ENCODE measurements around the gene RESP18.

Gene RESP18

GRCh38 chr2:219354582-219354981 lies 22.0 kb upstream of the RESP18 start:
- TF ChIP-seq, protein P1, sequence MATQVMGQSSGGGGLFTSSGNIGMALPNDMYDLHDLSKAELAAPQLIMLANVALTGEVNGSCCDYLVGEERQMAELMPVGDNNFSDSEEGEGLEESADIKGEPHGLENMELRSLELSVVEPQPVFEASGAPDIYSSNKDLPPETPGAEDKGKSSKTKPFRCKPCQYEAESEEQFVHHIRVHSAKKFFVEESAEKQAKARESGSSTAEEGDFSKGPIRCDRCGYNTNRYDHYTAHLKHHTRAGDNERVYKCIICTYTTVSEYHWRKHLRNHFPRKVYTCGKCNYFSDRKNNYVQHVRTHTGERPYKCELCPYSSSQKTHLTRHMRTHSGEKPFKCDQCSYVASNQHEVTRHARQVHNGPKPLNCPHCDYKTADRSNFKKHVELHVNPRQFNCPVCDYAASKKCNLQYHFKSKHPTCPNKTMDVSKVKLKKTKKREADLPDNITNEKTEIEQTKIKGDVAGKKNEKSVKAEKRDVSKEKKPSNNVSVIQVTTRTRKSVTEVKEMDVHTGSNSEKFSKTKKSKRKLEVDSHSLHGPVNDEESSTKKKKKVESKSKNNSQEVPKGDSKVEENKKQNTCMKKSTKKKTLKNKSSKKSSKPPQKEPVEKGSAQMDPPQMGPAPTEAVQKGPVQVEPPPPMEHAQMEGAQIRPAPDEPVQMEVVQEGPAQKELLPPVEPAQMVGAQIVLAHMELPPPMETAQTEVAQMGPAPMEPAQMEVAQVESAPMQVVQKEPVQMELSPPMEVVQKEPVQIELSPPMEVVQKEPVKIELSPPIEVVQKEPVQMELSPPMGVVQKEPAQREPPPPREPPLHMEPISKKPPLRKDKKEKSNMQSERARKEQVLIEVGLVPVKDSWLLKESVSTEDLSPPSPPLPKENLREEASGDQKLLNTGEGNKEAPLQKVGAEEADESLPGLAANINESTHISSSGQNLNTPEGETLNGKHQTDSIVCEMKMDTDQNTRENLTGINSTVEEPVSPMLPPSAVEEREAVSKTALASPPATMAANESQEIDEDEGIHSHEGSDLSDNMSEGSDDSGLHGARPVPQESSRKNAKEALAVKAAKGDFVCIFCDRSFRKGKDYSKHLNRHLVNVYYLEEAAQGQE (IDR thresholded peaks at IDR 0.05; ENCODE audit: insufficient read depth in 1 of 2, low read depth in 2 of 2, low read length in 2 of 2): no peak
- TF ChIP-seq SIN3A (IDR thresholded peaks at IDR 0.05; ENCODE audit: borderline replicate concordance, insufficient read depth, low read length) (no peak), POLR2AphosphoS5 (IDR thresholded peaks at IDR 0.05; ENCODE audit: low read depth, low read length) (no peak), FOXP2 (optimal IDR thresholded peaks at IDR 0.05; ENCODE audit: borderline replicate concordance, extremely low read depth, extremely low read length, insufficient read depth) (no peak), TAF1 (IDR thresholded peaks at IDR 0.05; ENCODE audit: borderline replicate concordance, insufficient read depth, low read length) (no peak)

GRCh38 chr2:219353129-219353528 lies 20.6 kb upstream of the RESP18 start:
- TF ChIP-seq SIN3A (IDR thresholded peaks at IDR 0.05; ENCODE audit: borderline replicate concordance, insufficient read depth, low read length) (no peak), POLR2AphosphoS5 (IDR thresholded peaks at IDR 0.05; ENCODE audit: low read depth, low read length) (no peak)
- TF ChIP-seq, protein P1 (IDR thresholded peaks at IDR 0.05; ENCODE audit: insufficient read depth in 1 of 2, low read depth in 2 of 2, low read length in 2 of 2): no peak

GRCh38 chr2:219352448-219353023 lies 20.0 kb upstream of the RESP18 start:
- TF ChIP-seq SIN3A (IDR thresholded peaks at IDR 0.05; ENCODE audit: borderline replicate concordance, insufficient read depth, low read length) (no peak), FOXP2 (optimal IDR thresholded peaks at IDR 0.05; ENCODE audit: borderline replicate concordance, extremely low read depth, extremely low read length, insufficient read depth) (no peak)
- TF ChIP-seq, protein P1 (IDR thresholded peaks at IDR 0.05; ENCODE audit: insufficient read depth in 1 of 2, low read depth in 2 of 2, low read length in 2 of 2): no peak

DNA sequence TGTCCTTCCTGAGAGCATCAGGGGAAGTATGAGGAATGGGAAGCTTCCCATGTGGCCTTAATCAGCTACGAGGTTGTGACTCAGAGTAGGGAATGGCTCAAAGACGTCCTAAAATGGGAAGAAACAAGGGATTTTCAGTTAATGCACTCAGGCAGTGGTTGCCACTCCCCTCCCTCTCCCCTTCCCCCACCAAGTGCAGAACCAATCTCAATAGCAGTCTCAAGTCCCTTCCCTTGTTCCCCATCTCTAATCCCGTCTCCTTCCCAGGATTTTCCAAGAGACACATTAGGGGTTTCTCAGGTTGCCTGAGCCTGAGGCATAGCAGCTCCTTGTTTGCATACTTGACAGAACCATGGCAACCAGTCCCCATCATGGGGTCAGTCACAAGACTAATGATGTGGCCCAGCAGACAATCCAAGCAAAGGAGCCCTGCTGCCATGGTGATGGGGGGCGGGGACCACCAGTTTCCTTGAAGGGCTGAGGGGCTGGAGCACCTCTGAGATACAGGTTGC lies 18.2 kb upstream of the RESP18 start:
- TF ChIP-seq TAF1 (IDR thresholded peaks at IDR 0.05; ENCODE audit: borderline replicate concordance, insufficient read depth, low read length): no peak

GRCh38 chr2:219350215-219350614 lies 17.7 kb upstream of the RESP18 start:
- TF ChIP-seq SIN3A (IDR thresholded peaks at IDR 0.05; ENCODE audit: borderline replicate concordance, insufficient read depth, low read length) (no peak), FOXP2 (optimal IDR thresholded peaks at IDR 0.05; ENCODE audit: borderline replicate concordance, extremely low read depth, extremely low read length, insufficient read depth) (no peak), TAF1 (IDR thresholded peaks at IDR 0.05; ENCODE audit: borderline replicate concordance, insufficient read depth, low read length) (no peak), POLR2AphosphoS5 (IDR thresholded peaks at IDR 0.05; ENCODE audit: low read depth, low read length) (no peak)
- TF ChIP-seq, protein P1 (IDR thresholded peaks at IDR 0.05; ENCODE audit: insufficient read depth in 1 of 2, low read depth in 2 of 2, low read length in 2 of 2): no peak
